C4-2B (cell line): Measurements from ENCODE around the gene LRP5.
"Not testable (repeated sequence)": the region's sequence is repeated elsewhere in the genome, so short reads cannot be mapped to it uniquely, and the experiment has no call there.

Experiments used
- H3K27ac ChIP-seq: fragments of 450-650 bp; 2 replicates; pipeline ENCODE4 v1.5.1; 2017
- CTCF ChIP-seq: fragments of 450-650 bp; conservative IDR thresholded peaks from 2 replicates; pipeline ENCODE4 v1.5.1; 2017; ENCODE audit warnings: mild to moderate bottlenecking
- ZFX ChIP-seq: fragments of 450-650 bp; IDR thresholded peaks from 2 replicates; pipeline ENCODE4 v1.6.1; 2017

Gene LRP5

DNA sequence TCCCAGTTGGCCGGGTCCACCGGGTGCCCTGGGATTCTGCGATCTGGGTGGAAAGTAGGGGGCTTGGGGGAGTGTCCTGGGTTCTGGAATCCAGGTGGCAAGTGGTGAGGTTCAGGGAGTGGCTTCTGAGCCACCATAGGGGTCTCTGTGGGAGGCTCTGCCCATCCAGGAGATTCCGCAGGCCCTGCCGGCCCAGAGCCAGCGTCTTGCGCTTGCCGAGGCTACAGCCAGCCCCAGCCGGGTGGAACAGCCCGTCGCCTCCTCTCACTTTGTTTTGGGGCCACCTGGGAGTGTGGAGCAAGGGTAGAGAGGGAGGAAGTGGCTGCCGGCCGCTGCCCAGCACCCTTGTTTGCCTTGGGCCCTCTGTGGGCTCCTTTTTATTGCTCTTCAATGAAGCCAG lies 87.5 kb downstream of the LRP5 start:
- peak overlapping the region; percentile 26 for H3K27ac ChIP-seq
- TF ChIP-seq CTCF: no peak
- no peak; the same call in 1 of the 2 replicates for TF ChIP-seq ZFX

DNA sequence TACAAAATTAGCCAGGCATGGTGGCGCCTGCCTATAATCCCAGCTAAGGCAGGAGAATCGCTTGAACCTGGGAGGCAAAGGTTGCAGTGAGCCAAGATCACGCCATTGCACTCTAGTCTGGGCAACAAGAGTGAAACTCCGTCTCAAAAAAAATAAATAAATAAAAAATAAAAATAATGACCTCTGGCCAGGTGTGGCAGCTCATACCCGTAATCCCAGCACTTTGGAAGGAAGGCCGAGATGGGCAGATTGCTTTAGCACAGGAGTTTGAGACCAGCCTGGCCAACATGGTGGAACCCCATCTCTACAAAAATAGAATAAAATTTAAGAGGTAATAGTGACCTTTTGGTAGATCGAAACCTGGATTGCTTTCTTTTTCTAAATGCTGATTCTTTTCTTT lies 88.2 kb downstream of the LRP5 start:
- H3K27ac ChIP-seq: not testable (repeated sequence)

GRCh38 chr11:68401856-68402255 lies 89.5 kb downstream of the LRP5 start:
- no peak for TF ChIP-seq CTCF
- TF ChIP-seq ZFX: no peak
- no peak overlapping the region for H3K27ac ChIP-seq

GRCh38 chr11:68402355-68403031 lies 90.1 kb downstream of the LRP5 start:
- no peak overlapping the region for H3K27ac ChIP-seq
- TF ChIP-seq CTCF (no peak), ZFX (no peak)

GRCh38 chr11:68403424-68403823 lies 91.0 kb downstream of the LRP5 start:
- TF ChIP-seq ZFX (no peak), CTCF (no peak)

GRCh38 chr11:68403831-68404230 lies 91.4 kb downstream of the LRP5 start:
- no peak overlapping the region for H3K27ac ChIP-seq
- TF ChIP-seq ZFX (no peak), CTCF (no peak)

More at GRCh38 chr11:68403424-68403823, 91.0 kb downstream of the LRP5 start:
- H3K27ac ChIP-seq: no peak overlapping the region

- H3K27ac ChIP-seq: peak overlapping the region; percentile 60
- TF ChIP-seq ZFX: no peak
- no peak for TF ChIP-seq CTCF
Measured at GRCh38 chr11:68406324-68407313, 94.2 kb downstream of the LRP5 start.
